Measurements from ENCODE around the gene HOTAIR.

Gene HOTAIR

GRCh38 chr12:53998110-53998899 is 23.6 kb upstream of the HOTAIR start:
- no peak for DNase-seq

- no peak for DNase-seq
These were observed 22.7 kb upstream of the HOTAIR start for GRCh38 chr12:53997204-53998109.

GRCh38 chr12:53996240-53997203 is 21.8 kb upstream of the HOTAIR start:
- DNase-seq: no peak

GRCh38 chr12:53995378-53996239 is 20.9 kb upstream of the HOTAIR start:
- DNase-seq: no peak

- DNase-seq: no peak
These were observed 20.2 kb upstream of the HOTAIR start for GRCh38 chr12:53995002-53995377.

- no peak for DNase-seq
These were observed 19.7 kb upstream of the HOTAIR start for GRCh38 chr12:53994264-53995001.

- no peak for DNase-seq
These were observed 19.2 kb upstream of the HOTAIR start for GRCh38 chr12:53994009-53994263.

GRCh38 chr12:53993162-53994008 is 18.6 kb upstream of the HOTAIR start:
- no peak for DNase-seq

- no peak for DNase-seq
These were observed 17.7 kb upstream of the HOTAIR start for GRCh38 chr12:53992377-53992889.

- DNase-seq: no peak
These were observed 16.3 kb upstream of the HOTAIR start for GRCh38 chr12:53991077-53991460.

GRCh38 chr12:53990311-53991076 is 15.7 kb upstream of the HOTAIR start:
- no peak for DNase-seq

- DNase-seq: no peak
These were observed 14.7 kb upstream of the HOTAIR start for GRCh38 chr12:53989227-53990113.

- no peak for DNase-seq
These were observed 13.9 kb upstream of the HOTAIR start for GRCh38 chr12:53988541-53989226.

GRCh38 chr12:53987787-53988230 is 13.1 kb upstream of the HOTAIR start:
- no peak for DNase-seq

- no peak for DNase-seq
These were observed 12.1 kb upstream of the HOTAIR start for GRCh38 chr12:53986686-53987483.

GRCh38 chr12:53985994-53986685 is 11.4 kb upstream of the HOTAIR start:
- DNase-seq: no peak
